Endothelial cell of umbilical vein (primary cell): ENCODE measurements around the gene XIAP. TPM values are rescaled to one million over a fixed set of nuclear protein-coding genes. Genes with fewer than 3 reads are reported as not detected.
A peak's percentile ranks its signal among the peaks of the same experiment; 100 is the strongest.
"Not testable (repeated sequence)": the region's sequence is repeated elsewhere in the genome, so short reads cannot be mapped to it uniquely, and the experiment has no call there.

Experiments used
- BruUV-seq: library from RNA; stranded (reverse); fragments of 400-500 nt; replicated peaks from 2 replicates; lab custom pipeline; 2021; lab: Mats Ljungman, UMichigan
- CTCF ChIA-PET: fragments of 300-600, 350-600 bp; sonication (Branson Sonifier 250); formaldehyde crosslinking; loops from one replicate; lab custom pipeline; 2021; ENCODE audit warnings: antibody characterized with exemption, inconsistent platforms; lab: Charles Lee
- POLR2A ChIA-PET: fragments of 300-600, 350-600 bp; sonication (Branson Sonifier 250); formaldehyde crosslinking; loops from one replicate; lab custom pipeline; 2021; ENCODE audit warnings: antibody characterized with exemption, inconsistent platforms; lab: Charles Lee
- DNase-seq: peaks from one replicate; pipeline ENCODE4 v3.0.0-alpha.2; 2011; ENCODE audit warnings: low read depth, low spot score
- FAIRE-seq: peaks from 2 replicates; lab custom pipeline; 2011; peaks lifted over from hg19 to GRCh38; lab: Jason Lieb, UNC
- H2AFZ ChIP-seq: 2 replicates; pipeline ENCODE4 v1.6.0; 2012; ENCODE audit warnings: low read depth, low read length, control low read depth, inconsistent platforms
- H3K27ac ChIP-seq: 2 replicates; pipeline ENCODE4 v1.5.1; 2011; ENCODE audit warnings: low read depth, mild to moderate bottlenecking, control low read depth, low read length, moderate library complexity; ENCODE audit not compliant: insufficient read depth
- H3K27me3 ChIP-seq, 2 experiments: 2 replicates each; pipeline versions ENCODE4 v1.6.0 to v1.6.1; 2011; ENCODE audit warnings: low read length in 2 of 2, mixed read lengths in 1 of 2; ENCODE audit not compliant: control insufficient read depth in 2 of 2, insufficient read depth in 2 of 2
- H3K36me3 ChIP-seq, 2 experiments: 2 replicates in 1 of 2; 3 replicates in 1 of 2; pipeline ENCODE4 v1.5.1; 2011; ENCODE audit warnings: low read length in 2 of 2, mild to moderate bottlenecking in 1 of 2, moderate library complexity in 1 of 2; ENCODE audit not compliant: control insufficient read depth in 2 of 2, insufficient read depth in 2 of 2; ENCODE audit errors: extremely low read depth in 1 of 2
- H3K4me1 ChIP-seq: 3 replicates; pipeline ENCODE4 v1.5.1; 2011; ENCODE audit warnings: mild to moderate bottlenecking, low read length; ENCODE audit not compliant: control insufficient read depth, insufficient read depth; ENCODE audit errors: extremely low read depth
- H3K4me2 ChIP-seq: 2 replicates; pipeline ENCODE4 v1.6.1; 2011; ENCODE audit warnings: low read length, control low read depth, mixed read lengths; ENCODE audit not compliant: insufficient read depth
- H3K4me3 ChIP-seq, 3 experiments: fragments of 200-600 bp in 1 of 3; sonication (generic), shearing (Covaris generic) in 1 of 3; replicated peaks in 1 of 3; 2 replicates each; pipeline ENCODE4 v1.5.1; 2011 to 2016; ENCODE audit warnings: control low read depth in 3 of 3, low read length in 3 of 3, mild to moderate bottlenecking in 2 of 3, inconsistent platforms in 1 of 3, low read depth in 1 of 3, moderate library complexity in 1 of 3; ENCODE audit not compliant: insufficient read depth in 1 of 3
- H3K79me2 ChIP-seq: 2 replicates; pipeline ENCODE4 v1.6.0; 2012; ENCODE audit warnings: low read length, inconsistent platforms; ENCODE audit not compliant: control insufficient read depth, insufficient read depth
- H3K9ac ChIP-seq: replicated peaks from 2 replicates; pipeline ENCODE3; 2011; ENCODE audit warnings: low read length, control low read depth; ENCODE audit not compliant: insufficient read depth; ENCODE audit errors: extremely low read depth
- H3K9me1 ChIP-seq: replicated peaks from 3 replicates; pipeline ENCODE4 v1.6.0; 2011; ENCODE audit warnings: mild to moderate bottlenecking, low read length; ENCODE audit not compliant: control insufficient read depth, insufficient read depth; ENCODE audit errors: extremely low read depth
- H3K9me3 ChIP-seq: replicated peaks from 2 replicates; pipeline ENCODE4 v1.5.1; 2012; ENCODE audit warnings: low read length, inconsistent platforms; ENCODE audit not compliant: control insufficient read depth, insufficient read depth
- H4K20me1 ChIP-seq: replicated peaks from 2 replicates; pipeline ENCODE3; 2011; ENCODE audit warnings: mild to moderate bottlenecking, low read length; ENCODE audit not compliant: control insufficient read depth, insufficient read depth; ENCODE audit errors: extremely low read depth
- EZH2 ChIP-seq: IDR thresholded peaks from 2 replicates; pipeline ENCODE4 v1.6.1; 2012; ENCODE audit warnings: borderline replicate concordance, low read depth, mild to moderate bottlenecking, moderate library complexity, low read length, inconsistent platforms; ENCODE audit not compliant: severe bottlenecking
- FOS ChIP-seq: IDR thresholded peaks from 2 replicates; pipeline ENCODE4 v1.6.1; 2011; ENCODE audit warnings: mild to moderate bottlenecking, low read length, moderate library complexity, borderline replicate concordance; ENCODE audit not compliant: insufficient read depth
- GATA2 ChIP-seq: IDR thresholded peaks from 2 replicates; pipeline ENCODE4 v1.7.0; 2011; ENCODE audit warnings: low read depth, mild to moderate bottlenecking, moderate library complexity, mixed read lengths, low read length; ENCODE audit not compliant: insufficient read length, insufficient read depth
- JUN ChIP-seq: IDR thresholded peaks from 2 replicates; pipeline ENCODE4 v1.6.1; 2011; ENCODE audit warnings: borderline replicate concordance, low read depth; ENCODE audit not compliant: insufficient read length, insufficient read depth
- MYC ChIP-seq: IDR thresholded peaks from one replicate; pipeline ENCODE4 v1.6.1; 2011; ENCODE audit warnings: mild to moderate bottlenecking, low read depth, low read length
- POLR2A ChIP-seq: IDR thresholded peaks from 2 replicates; pipeline ENCODE4 v1.6.1; 2012; ENCODE audit warnings: low read depth, mild to moderate bottlenecking, control low read depth, low read length
- POLR2AphosphoS5 ChIP-seq: IDR thresholded peaks from 2 replicates; pipeline ENCODE4 v1.6.1; 2012; ENCODE audit warnings: low read depth, mild to moderate bottlenecking, control low read depth, low read length, moderate library complexity; ENCODE audit not compliant: insufficient read depth
- dilution Hi-C: fragments of 300-500 bp; cut with MboI; formaldehyde crosslinking; loops from one replicate; pipeline ENCODE4 v1.15.0; 2019; ENCODE audit warnings: low sequenced_read_pairs; ENCODE audit not compliant: extremely low pct_ligation_motif_present
- intact Hi-C: fragments of 100-400 bp; cut with micrococcal nuclease; formaldehyde crosslinking; loops from one replicate; pipeline ENCODE4 v1.10.0; 2022
- polyA plus RNA-seq, 4 experiments: library from polyadenylated mRNA; depleted of rRNA in 3 of 4; stranded (reverse) in 3 of 4; unstranded in 1 of 4; fragments of >200 nt; gene quantifications; 2 replicates each; pipeline versions ENCODE4 v1.2.1 to v1.2.3, GENCODE V29; 2011 to 2012; ENCODE audit warnings: missing spikeins in 1 of 4
- total RNA-seq: library from RNA; stranded (reverse); gene quantifications from 2 replicates; pipeline ENCODE4 v1.2.3, GENCODE V29; 2021
- TF ChIP-seq, protein P1 (sequence below), 2 donors: IDR thresholded peaks; 1 replicate in 1 of 2; 2 replicates in 1 of 2; pipeline ENCODE4 v1.5.1; 2011; ENCODE audit warnings: low read length in 2 of 2, mild to moderate bottlenecking in 2 of 2, moderate library complexity in 2 of 2, control low read depth in 1 of 2, inconsistent platforms in 1 of 2, low read depth in 1 of 2; ENCODE audit not compliant: insufficient read depth in 1 of 2; ENCODE audit errors: extremely low read depth in 1 of 2
- TF ChIP-seq, protein P2 (sequence below): IDR thresholded peaks from 2 replicates; pipeline ENCODE4 v1.6.1; 2011; ENCODE audit not compliant: insufficient read depth, insufficient read length

Gene XIAP
- total and polyA plus RNA-seq, 2 donors (not counting 3 experiments of a cell fraction or from before 2014, with no cell fraction given) = 8.1 to 38.3 TPM

DNA sequence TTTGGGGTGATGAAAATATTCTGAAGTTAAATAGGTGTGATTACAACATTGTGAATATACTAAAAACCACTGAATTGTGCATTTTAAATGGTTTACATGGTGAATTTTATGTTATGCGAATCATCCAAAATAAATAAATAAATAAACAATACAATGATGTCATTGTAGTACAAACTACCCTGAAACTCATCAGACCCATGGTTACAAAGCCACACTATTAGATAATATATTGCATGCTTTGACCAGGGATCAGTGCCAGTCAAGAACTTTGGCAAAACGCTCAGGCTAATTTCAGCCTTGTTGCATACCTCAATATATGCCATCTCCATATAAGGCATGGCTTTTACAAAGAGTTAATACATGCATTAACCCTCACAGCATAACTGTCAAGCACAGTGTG, 45.5 kb upstream of the XIAP start:
- H3K27me3 ChIP-seq = no peaks in the 10 kb centered on the region
- no peak overlapping the region for H3K4me3 ChIP-seq
- POLR2A ChIA-PET = no interaction called here
- H3K4me1 ChIP-seq = no peaks in the 10 kb centered on the region
- no peak overlapping the region for H3K4me2 ChIP-seq
- no peaks in the 10 kb centered on the region for H3K36me3 ChIP-seq
- no peak overlapping the region for H3K9ac ChIP-seq
- FAIRE-seq = peak; percentile 53
- no peaks in the 10 kb centered on the region for H3K9me3 ChIP-seq
- H2AFZ ChIP-seq = no peak overlapping the region
- no peaks in the 10 kb centered on the region for H3K79me2 ChIP-seq
- H4K20me1 ChIP-seq = no peaks in the 10 kb centered on the region
- intact Hi-C loops = no loop called here
- no peaks in the 10 kb centered on the region for H3K9me1 ChIP-seq
- TF ChIP-seq MYC (no peak), JUN (no peak), POLR2A (no peak), GATA2 (no peak), EZH2 (no peak), POLR2AphosphoS5 (no peak), FOS (no peak)
- TF ChIP-seq, protein P1, sequence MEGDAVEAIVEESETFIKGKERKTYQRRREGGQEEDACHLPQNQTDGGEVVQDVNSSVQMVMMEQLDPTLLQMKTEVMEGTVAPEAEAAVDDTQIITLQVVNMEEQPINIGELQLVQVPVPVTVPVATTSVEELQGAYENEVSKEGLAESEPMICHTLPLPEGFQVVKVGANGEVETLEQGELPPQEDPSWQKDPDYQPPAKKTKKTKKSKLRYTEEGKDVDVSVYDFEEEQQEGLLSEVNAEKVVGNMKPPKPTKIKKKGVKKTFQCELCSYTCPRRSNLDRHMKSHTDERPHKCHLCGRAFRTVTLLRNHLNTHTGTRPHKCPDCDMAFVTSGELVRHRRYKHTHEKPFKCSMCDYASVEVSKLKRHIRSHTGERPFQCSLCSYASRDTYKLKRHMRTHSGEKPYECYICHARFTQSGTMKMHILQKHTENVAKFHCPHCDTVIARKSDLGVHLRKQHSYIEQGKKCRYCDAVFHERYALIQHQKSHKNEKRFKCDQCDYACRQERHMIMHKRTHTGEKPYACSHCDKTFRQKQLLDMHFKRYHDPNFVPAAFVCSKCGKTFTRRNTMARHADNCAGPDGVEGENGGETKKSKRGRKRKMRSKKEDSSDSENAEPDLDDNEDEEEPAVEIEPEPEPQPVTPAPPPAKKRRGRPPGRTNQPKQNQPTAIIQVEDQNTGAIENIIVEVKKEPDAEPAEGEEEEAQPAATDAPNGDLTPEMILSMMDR (IDR thresholded peaks at IDR 0.05; ENCODE audit: extremely low read depth in 1 of 2, insufficient read depth in 1 of 2, low read depth in 1 of 2, low read length in 2 of 2) = no peak
- TF ChIP-seq, protein P2, sequence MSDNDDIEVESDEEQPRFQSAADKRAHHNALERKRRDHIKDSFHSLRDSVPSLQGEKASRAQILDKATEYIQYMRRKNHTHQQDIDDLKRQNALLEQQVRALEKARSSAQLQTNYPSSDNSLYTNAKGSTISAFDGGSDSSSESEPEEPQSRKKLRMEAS = no peak
- no TSS peak for BruUV-seq
- dilution Hi-C loops = no loop called here
- DNase-seq = no peak
- H3K27ac ChIP-seq = no peak overlapping the region
- CTCF ChIA-PET = no interaction called here

DNA sequence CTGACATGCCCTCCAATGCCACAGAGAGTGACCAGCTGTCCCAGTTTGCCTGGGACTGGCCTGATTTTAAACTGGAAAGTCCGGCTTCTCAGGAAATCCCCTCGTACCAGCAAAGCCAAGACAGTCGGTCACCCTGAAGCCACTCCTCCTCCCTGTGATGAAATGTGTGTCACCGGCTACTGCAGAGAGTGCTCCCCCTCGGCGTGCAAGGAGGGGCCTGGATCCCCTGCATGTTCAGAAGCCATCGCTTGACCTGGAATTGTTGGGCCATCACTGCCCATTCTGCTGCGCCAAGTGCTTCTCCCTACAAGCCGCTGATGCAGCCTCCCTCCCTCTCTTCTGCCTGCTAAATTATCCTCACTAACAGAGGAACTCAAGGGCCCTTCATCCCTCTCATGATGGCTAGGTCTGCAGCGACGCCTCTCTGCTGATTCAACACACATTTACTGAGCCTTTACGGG, 44.9 kb upstream of the XIAP start:
- dilution Hi-C loops, H3K4me3 ChIP-seq, H3K27ac ChIP-seq, POLR2A ChIA-PET, H3K9ac ChIP-seq, H3K79me2 ChIP-seq, H3K4me1 ChIP-seq, H3K9me1 ChIP-seq, H4K20me1 ChIP-seq, BruUV-seq, CTCF ChIA-PET, H3K36me3 ChIP-seq, H2AFZ ChIP-seq, H3K4me2 ChIP-seq, DNase-seq, H3K9me3 ChIP-seq, H3K27me3 ChIP-seq, FAIRE-seq, intact Hi-C loops: not testable (repeated sequence)
